HG03342 (cell line): ENCODE results near the gene NOTCH2.

ENCODE experiments used
- ATAC-seq: cut with Tn5 transposase; IDR thresholded peaks from one replicate; pipeline ENCODE4 v1.9.1; 2021; ENCODE audit warnings: mild to moderate bottlenecking, moderate library complexity; ENCODE audit not compliant: unreplicated experiment

The NOTCH2 gene

DNA sequence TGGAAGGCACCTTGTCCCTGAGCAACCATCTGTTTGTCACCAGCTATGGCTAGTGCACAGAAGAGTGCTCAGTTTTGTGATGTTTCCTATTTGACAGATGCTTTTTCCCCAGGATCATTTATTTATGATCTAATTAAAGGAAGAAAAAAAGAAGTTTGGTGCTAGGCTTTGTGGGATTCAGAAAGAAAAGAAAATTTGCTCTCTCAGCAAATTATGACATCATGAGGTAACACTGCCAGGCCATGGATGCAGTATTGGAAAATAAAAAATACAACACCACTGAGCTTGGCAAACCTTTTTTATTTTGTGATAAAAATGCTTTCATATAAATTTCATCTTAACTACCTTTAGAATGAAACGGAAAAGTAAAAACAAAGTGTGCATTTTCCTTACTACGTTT is 157.7 kb downstream of the NOTCH2 start:
- ATAC-seq = no peak

DNA sequence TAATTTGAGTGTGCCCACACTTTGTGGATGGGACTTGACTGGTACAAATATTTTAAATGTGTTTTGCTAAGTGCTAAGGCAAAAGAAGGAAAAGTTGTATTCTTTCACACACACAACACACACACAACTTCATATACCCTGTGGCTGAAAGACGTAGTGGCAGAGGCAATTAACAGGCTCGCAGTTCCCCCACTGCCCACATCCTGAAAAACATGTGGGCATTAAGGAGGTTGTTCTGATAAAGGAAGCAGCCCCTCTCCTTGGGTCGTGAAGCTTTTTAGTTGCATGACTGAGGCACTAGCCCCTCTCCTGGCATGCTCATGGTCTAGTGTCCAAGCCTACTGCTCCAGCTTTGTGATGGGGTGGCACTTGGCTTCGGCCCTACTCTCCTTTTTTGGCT is 158.8 kb downstream of the NOTCH2 start:
- ATAC-seq = no peak

GRCh38 chr1:119909890-119910596 is 159.4 kb downstream of the NOTCH2 start:
- ATAC-seq = no peak

DNA sequence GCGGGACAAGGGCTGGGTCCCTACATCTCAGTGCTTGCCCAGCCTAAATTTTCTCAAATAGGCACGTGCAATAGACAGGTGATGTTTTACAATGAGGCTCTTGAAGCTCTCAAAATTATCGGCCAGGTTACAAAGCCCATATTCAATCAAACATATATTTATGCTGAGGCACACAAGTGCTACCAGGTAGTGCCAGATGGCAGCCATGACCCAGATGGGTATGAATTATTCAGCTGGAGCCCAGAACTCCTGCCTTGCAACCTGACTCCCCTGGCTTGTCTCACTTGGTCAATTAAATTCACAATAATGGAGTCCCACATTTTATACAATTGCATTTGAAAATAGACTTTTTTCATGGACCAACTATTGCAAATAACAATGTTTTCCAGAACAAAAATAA is 160.8 kb downstream of the NOTCH2 start:
- no peak for ATAC-seq

DNA sequence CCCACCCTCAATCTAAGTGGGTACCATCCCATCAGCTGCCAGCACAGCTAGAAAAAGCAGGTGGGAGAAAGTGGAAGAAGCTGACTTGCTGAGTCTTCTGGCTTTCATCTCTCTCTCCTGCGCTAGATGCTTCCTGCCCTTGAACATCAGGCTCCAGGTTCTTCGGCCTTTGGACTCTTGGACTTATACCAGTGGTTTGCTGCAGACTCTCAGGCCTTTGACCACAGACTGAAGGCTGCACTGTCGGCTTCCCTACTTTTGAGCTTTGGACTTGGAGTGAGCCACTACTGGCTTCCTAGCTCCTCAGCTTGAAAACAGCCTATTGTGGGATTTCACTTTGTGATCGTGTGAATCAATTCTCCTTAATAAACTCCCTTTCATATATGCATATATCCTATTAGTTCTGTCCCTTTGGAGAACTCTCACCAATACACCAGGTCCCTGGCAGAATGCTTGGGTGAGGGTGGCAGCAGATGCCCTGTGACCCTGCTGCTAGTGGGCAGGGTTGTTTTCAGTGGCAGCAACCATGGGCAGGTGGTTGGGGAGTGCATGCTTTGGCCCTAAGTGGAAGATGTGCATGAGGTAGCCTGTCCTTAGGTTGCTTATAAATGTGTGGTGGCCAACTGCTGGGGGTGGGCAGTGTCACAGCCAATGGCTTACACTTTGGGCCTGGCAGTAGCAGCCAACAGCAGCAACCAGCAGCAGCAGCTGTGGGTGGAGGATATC is 162.4 kb downstream of the NOTCH2 start:
- ATAC-seq = no peak

DNA sequence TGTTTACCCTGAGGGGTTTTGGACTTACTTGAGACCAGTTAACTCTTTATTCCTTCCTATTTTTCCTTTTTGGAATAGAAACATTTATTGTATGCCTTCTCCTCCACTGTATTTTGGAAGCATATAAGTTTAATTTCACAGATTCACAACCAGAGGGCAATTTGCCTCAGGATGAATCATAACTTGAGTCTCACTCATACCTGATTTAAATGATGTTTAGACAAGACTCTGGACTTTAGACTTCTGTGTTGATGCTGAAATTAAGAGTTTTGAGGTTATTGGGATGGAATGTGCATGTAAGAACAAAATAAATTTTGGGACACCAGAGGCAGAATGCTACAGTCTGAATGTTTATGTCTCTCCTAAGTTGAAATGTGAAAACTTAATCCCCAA is 166.0 kb downstream of the NOTCH2 start:
- ATAC-seq = no peak

GRCh38 chr1:119902775-119903442 is 166.6 kb downstream of the NOTCH2 start:
- ATAC-seq = no peak

- ATAC-seq = no peak
These were observed 170.3 kb downstream of the NOTCH2 start for GRCh38 chr1:119898981-119899720.

GRCh38 chr1:119898530-119898929 is 170.9 kb downstream of the NOTCH2 start:
- ATAC-seq = no peak

- ATAC-seq = no peak
These were observed 173.2 kb downstream of the NOTCH2 start, which contains the start of gene ADAM30 for GRCh38 chr1:119896303-119896702. ADAM30 (minus strand) TSS chr1:119896515; CDS start chr1:119896336, 179 bp downstream.

DNA sequence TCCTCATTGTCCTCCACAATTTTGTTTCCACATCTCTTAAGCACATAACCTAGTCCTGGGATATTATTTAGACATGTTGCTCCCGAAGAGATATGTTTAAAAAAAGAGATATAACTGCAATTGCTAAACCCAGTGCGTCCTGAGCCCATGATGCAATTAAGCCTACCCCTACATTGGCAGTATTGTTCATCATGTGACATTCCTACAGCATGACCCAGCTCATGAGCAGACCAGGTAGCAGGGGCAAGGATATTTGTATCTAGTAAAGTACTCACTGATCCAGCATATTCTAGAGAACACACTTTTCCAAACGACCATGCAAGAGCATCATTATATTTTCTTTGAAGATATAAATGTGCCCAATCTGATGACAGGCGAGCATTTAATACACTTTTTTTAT is 174.4 kb downstream of the NOTCH2 start:
- no peak for ATAC-seq

DNA sequence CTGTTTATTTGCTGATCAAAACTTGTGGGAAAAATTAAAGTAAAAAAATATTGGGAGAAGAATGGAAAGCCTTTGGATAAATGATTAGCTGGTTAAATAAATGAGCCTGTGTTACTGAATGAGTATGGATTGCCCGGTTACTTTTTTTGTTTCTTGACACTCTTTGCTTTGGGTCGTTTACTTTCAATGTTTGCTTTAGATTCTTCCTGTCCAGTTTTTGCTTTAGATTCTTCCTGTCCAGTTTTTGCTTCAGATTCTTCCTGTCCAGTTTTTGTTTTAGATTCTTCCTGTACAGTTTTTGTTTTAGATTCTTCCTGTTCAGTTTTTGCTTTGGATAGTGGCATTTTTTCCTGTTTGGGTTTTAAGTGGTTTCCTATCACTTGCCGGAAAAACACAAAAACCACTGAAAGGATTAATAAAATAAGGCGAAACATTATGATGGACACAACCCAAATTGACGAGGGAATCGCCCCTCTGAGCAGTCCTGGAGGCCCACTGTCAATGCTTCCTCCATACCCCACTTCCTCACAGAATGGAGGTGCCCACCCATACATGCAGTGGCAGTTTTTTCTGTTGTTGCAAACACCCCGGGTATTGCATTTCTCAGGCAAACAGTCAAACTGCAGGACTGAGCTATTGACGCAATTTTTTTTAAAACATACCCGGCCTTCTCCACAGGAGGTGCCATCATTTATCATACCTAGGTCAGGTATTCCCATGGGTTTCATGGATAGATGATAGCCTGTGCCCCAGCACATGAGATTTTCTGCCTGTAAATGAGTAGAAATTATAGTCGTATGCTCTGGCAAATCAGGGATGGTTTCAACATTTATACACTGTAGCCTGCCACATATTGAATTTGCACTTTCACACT is 175.4 kb downstream of the NOTCH2 start:
- no peak for ATAC-seq

DNA sequence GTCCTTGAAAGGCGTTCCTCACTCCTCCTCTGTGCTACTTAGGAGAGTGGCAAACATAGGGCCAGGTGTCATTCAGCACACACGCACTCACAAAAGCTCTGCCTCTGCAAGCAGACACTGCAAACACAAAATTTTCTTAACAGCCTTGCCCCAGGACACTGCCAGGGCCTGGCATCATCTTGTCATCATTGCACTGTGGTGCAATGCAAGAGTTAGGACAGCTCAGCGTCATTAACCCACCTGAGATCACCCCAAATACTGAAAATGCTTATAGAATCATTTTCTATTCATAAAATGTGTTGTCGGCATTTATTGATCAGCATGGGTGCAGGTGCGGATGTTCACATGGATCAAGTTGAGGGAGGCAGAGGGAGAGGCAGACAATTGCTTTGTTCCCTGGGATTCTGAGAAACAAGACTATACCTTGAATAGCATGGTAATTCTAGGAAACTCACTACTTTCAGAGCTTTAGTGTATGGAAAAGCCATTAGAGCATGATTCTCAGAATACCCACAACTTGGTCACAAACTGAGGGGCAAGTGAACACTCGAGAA is 176.1 kb downstream of the NOTCH2 start:
- no peak for ATAC-seq

GRCh38 chr1:119891386-119891785 is 178.1 kb downstream of the NOTCH2 start:
- ATAC-seq = no peak

- ATAC-seq = no peak
These were observed 181.0 kb downstream of the NOTCH2 start for GRCh38 chr1:119888476-119888875.

DNA sequence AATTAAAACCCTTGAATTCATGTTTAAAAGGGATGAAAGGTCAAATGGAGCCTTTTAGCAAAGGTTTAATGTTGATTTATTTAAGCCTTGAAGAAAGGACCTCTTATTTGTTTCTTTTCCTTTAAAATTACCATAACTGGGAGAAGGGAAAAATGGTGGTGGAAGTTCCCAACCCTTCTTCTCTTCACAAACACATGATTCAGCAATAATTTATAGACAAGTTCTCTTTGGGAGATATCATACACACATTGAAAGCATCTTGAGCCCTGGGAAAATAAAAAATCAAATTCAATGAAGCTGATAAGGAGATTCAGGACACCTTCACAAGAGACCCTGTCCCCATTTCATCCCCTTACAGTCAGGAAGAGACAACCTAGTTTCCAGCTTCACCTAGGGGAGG is 182.0 kb downstream of the NOTCH2 start:
- no peak for ATAC-seq

GRCh38 chr1:119885903-119886783 is 183.3 kb downstream of the NOTCH2 start:
- ATAC-seq = no peak

DNA sequence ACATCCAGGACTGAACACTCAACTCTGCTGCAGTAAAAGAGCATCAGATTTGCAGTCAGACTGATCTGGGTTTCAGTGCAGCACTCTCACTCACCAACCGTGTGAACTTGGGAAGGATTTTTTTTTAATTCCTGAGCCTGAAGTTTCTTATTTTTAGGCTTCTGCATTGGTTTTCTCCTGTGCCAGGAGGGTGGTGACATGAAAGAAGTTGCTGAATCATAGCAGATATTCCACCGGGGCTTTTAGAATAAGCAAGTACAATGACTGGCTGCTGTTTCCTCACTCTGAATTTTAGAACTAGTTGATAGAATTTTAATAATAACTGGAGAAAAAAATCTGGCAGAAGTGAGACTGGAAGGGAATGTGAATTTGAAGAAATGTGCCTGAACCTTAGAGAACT is 184.8 kb downstream of the NOTCH2 start:
- ATAC-seq = no peak

- ATAC-seq = no peak
These were observed 185.6 kb downstream of the NOTCH2 start for GRCh38 chr1:119883826-119884225.
